ENCODE measurements around the gene ZNF385B. TPM values are rescaled to one million over a fixed set of nuclear protein-coding genes. Genes with fewer than 3 reads are reported as not detected.

The ZNF385B gene
- polyA plus RNA-seq, 4 donors, result 0.21 to 2.3 (median 0.22) TPM; not detected in 1

- Histone ChIP-seq H3K4me1 (ENCODE audit: control insufficient read depth in 3 of 3, insufficient read depth in 2 of 3, low read depth in 1 of 3, low read length in 2 of 3) (no peaks in the 10 kb centered on the region), H3K36me3 (ENCODE audit: control insufficient read depth in 3 of 3, insufficient read depth in 2 of 3, low read depth in 1 of 3, low read length in 3 of 3) (no peaks in the 10 kb centered on the region), H3K27me3 (ENCODE audit: control insufficient read depth in 3 of 3, insufficient read depth in 3 of 3, low read length in 3 of 3) (no peaks in the 10 kb centered on the region), H3K4me3 (ENCODE audit: low read depth in 1 of 3, low read length in 3 of 3) (no peak overlapping the region), H3K9me3 (ENCODE audit: control insufficient read depth in 2 of 2, insufficient read depth in 1 of 2, low read depth in 1 of 2, low read length in 1 of 2) (no peaks in the 10 kb centered on the region), H3K27ac (ENCODE audit: low read depth in 1 of 3, low read length in 2 of 3) (no peak overlapping the region)
- WGBS, 3 donors, result 78 to 85% (median 82%) methylated on average over 2 of the region's 2 CpGs
- no peak for FAIRE-seq
- DNase-seq, result no peak
Measured at GRCh38 chr2:179626261-179626660, 235.2 kb downstream of the ZNF385B start.

GRCh38 chr2:179622635-179623300 lies 238.6 kb downstream of the ZNF385B start:
- Histone ChIP-seq H3K36me3 (ENCODE audit: control insufficient read depth in 3 of 3, insufficient read depth in 2 of 3, low read depth in 1 of 3, low read length in 3 of 3) (no peaks in the 10 kb centered on the region), H3K4me3 (ENCODE audit: low read depth in 1 of 3, low read length in 3 of 3) (no peak overlapping the region), H3K4me1 (ENCODE audit: control insufficient read depth in 3 of 3, insufficient read depth in 2 of 3, low read depth in 1 of 3, low read length in 2 of 3) (no peaks in the 10 kb centered on the region), H3K27me3 (ENCODE audit: control insufficient read depth in 3 of 3, insufficient read depth in 3 of 3, low read length in 3 of 3) (no peaks in the 10 kb centered on the region), H3K9me3 (ENCODE audit: control insufficient read depth in 2 of 2, insufficient read depth in 1 of 2, low read depth in 1 of 2, low read length in 1 of 2) (peaks cover 0 to 2% of the 10 kb centered on the region in 2 donors), H3K27ac (ENCODE audit: low read depth in 1 of 3, low read length in 2 of 3) (no peak overlapping the region)
- DNase-seq, result no peak
- WGBS, 3 donors, result 91 to 95% (median 94%) methylated on average over 3 of the region's 3 CpGs
- no peak for FAIRE-seq

- FAIRE-seq (no peak), DNase-seq (no peak)
- Histone ChIP-seq H3K36me3 (ENCODE audit: control insufficient read depth in 3 of 3, insufficient read depth in 2 of 3, low read depth in 1 of 3, low read length in 3 of 3) (no peaks in the 10 kb centered on the region), H3K9me3 (ENCODE audit: control insufficient read depth in 2 of 2, insufficient read depth in 1 of 2, low read depth in 1 of 2, low read length in 1 of 2) (peaks cover 0 to 2% of the 10 kb centered on the region in 2 donors), H3K27me3 (ENCODE audit: control insufficient read depth in 3 of 3, insufficient read depth in 3 of 3, low read length in 3 of 3) (no peaks in the 10 kb centered on the region), H3K4me3 (ENCODE audit: low read depth in 1 of 3, low read length in 3 of 3) (no peak overlapping the region), H3K27ac (ENCODE audit: low read depth in 1 of 3, low read length in 2 of 3) (no peak overlapping the region), H3K4me1 (ENCODE audit: control insufficient read depth in 3 of 3, insufficient read depth in 2 of 3, low read depth in 1 of 3, low read length in 2 of 3) (no peaks in the 10 kb centered on the region)
- WGBS, 3 donors, result 53 to 59% (median 53%) methylated on average over 1 of the region's 1 CpG
Measured at GRCh38 chr2:179622112-179622511, 239.3 kb downstream of the ZNF385B start.

- H3K27ac ChIP-seq (ENCODE audit: low read depth in 1 of 3, low read length in 2 of 3), result no peak overlapping the region
- H3K36me3 ChIP-seq (ENCODE audit: control insufficient read depth in 3 of 3, insufficient read depth in 2 of 3, low read depth in 1 of 3, low read length in 3 of 3), result no peaks in the 10 kb centered on the region
- no peak for DNase-seq
- H3K4me3 ChIP-seq (ENCODE audit: low read depth in 1 of 3, low read length in 3 of 3), result no peak overlapping the region
- H3K27me3 ChIP-seq (ENCODE audit: control insufficient read depth in 3 of 3, insufficient read depth in 3 of 3, low read length in 3 of 3), result no peaks in the 10 kb centered on the region
- H3K9me3 ChIP-seq (ENCODE audit: control insufficient read depth in 2 of 2, insufficient read depth in 1 of 2, low read depth in 1 of 2, low read length in 1 of 2), result peaks cover 0 to 2% of the 10 kb centered on the region in 2 donors
- H3K4me1 ChIP-seq (ENCODE audit: control insufficient read depth in 3 of 3, insufficient read depth in 2 of 3, low read depth in 1 of 3, low read length in 2 of 3), result no peaks in the 10 kb centered on the region
- no peak for FAIRE-seq
- WGBS, 3 donors, result 87 to 94% (median 88%) methylated on average over 1 of the region's 1 CpG
Measured at GRCh38 chr2:179619947-179620467, 241.4 kb downstream of the ZNF385B start.

- DNase-seq (no peak), FAIRE-seq (no peak)
- Histone ChIP-seq H3K27ac (ENCODE audit: low read depth in 1 of 3, low read length in 2 of 3) (no peak overlapping the region), H3K36me3 (ENCODE audit: control insufficient read depth in 3 of 3, insufficient read depth in 2 of 3, low read depth in 1 of 3, low read length in 3 of 3) (no peaks in the 10 kb centered on the region), H3K9me3 (ENCODE audit: control insufficient read depth in 2 of 2, insufficient read depth in 1 of 2, low read depth in 1 of 2, low read length in 1 of 2) (no peaks in the 10 kb centered on the region), H3K4me3 (ENCODE audit: low read depth in 1 of 3, low read length in 3 of 3) (no peak overlapping the region), H3K4me1 (ENCODE audit: control insufficient read depth in 3 of 3, insufficient read depth in 2 of 3, low read depth in 1 of 3, low read length in 2 of 3) (no peaks in the 10 kb centered on the region), H3K27me3 (ENCODE audit: control insufficient read depth in 3 of 3, insufficient read depth in 3 of 3, low read length in 3 of 3) (no peaks in the 10 kb centered on the region)
- 65 to 84% (median 72%) methylated on average over 3 of the region's 3 CpGs for WGBS, 3 donors
Measured at GRCh38 chr2:179614121-179614520, 247.3 kb downstream of the ZNF385B start.

- no peaks in the 10 kb centered on the region for H3K27me3 ChIP-seq (ENCODE audit: control insufficient read depth in 3 of 3, insufficient read depth in 3 of 3, low read length in 3 of 3)
- no peak for FAIRE-seq
- no peaks in the 10 kb centered on the region for H3K9me3 ChIP-seq (ENCODE audit: control insufficient read depth in 2 of 2, insufficient read depth in 1 of 2, low read depth in 1 of 2, low read length in 1 of 2)
- no peak overlapping the region for H3K27ac ChIP-seq (ENCODE audit: low read depth in 1 of 3, low read length in 2 of 3)
- WGBS, 3 donors, result 82 to 84% (median 83%) methylated on average over 4 of the region's 4 CpGs
- no peaks in the 10 kb centered on the region for H3K36me3 ChIP-seq (ENCODE audit: control insufficient read depth in 3 of 3, insufficient read depth in 2 of 3, low read depth in 1 of 3, low read length in 3 of 3)
- H3K4me3 ChIP-seq (ENCODE audit: low read depth in 1 of 3, low read length in 3 of 3), result no peak overlapping the region
- no peak for DNase-seq
- H3K4me1 ChIP-seq (ENCODE audit: control insufficient read depth in 3 of 3, insufficient read depth in 2 of 3, low read depth in 1 of 3, low read length in 2 of 3), result no peaks in the 10 kb centered on the region
Measured at GRCh38 chr2:179613701-179614100, 247.7 kb downstream of the ZNF385B start.

- no peak overlapping the region for H3K27ac ChIP-seq (ENCODE audit: low read depth in 1 of 3, low read length in 2 of 3)
- no peaks in the 10 kb centered on the region for H3K4me1 ChIP-seq (ENCODE audit: control insufficient read depth in 3 of 3, insufficient read depth in 2 of 3, low read depth in 1 of 3, low read length in 2 of 3)
- no peaks in the 10 kb centered on the region for H3K27me3 ChIP-seq (ENCODE audit: control insufficient read depth in 3 of 3, insufficient read depth in 3 of 3, low read length in 3 of 3)
- no peak overlapping the region for H3K4me3 ChIP-seq (ENCODE audit: low read depth in 1 of 3, low read length in 3 of 3)
- DNase-seq, result no peak
- no peaks in the 10 kb centered on the region for H3K9me3 ChIP-seq (ENCODE audit: control insufficient read depth in 2 of 2, insufficient read depth in 1 of 2, low read depth in 1 of 2, low read length in 1 of 2)
- no peak for FAIRE-seq
- no peaks in the 10 kb centered on the region for H3K36me3 ChIP-seq (ENCODE audit: control insufficient read depth in 3 of 3, insufficient read depth in 2 of 3, low read depth in 1 of 3, low read length in 3 of 3)
- 92 to 97% (median 94%) methylated on average over 2 of the region's 2 CpGs for WGBS, 3 donors
Measured at GRCh38 chr2:179613299-179613651, 248.1 kb downstream of the ZNF385B start.

- no peak overlapping the region for H3K27ac ChIP-seq (ENCODE audit: low read depth in 1 of 3, low read length in 2 of 3)
- H3K4me1 ChIP-seq (ENCODE audit: control insufficient read depth in 3 of 3, insufficient read depth in 2 of 3, low read depth in 1 of 3, low read length in 2 of 3), result no peaks in the 10 kb centered on the region
- H3K36me3 ChIP-seq (ENCODE audit: control insufficient read depth in 3 of 3, insufficient read depth in 2 of 3, low read depth in 1 of 3, low read length in 3 of 3), result no peaks in the 10 kb centered on the region
- no peaks in the 10 kb centered on the region for H3K27me3 ChIP-seq (ENCODE audit: control insufficient read depth in 3 of 3, insufficient read depth in 3 of 3, low read length in 3 of 3)
- H3K4me3 ChIP-seq (ENCODE audit: low read depth in 1 of 3, low read length in 3 of 3), result no peak overlapping the region
- DNase-seq (no peak), FAIRE-seq (no peak)
- 72 to 83% (median 77%) methylated on average over 7 of the region's 7 CpGs for WGBS, 3 donors
- no peaks in the 10 kb centered on the region for H3K9me3 ChIP-seq (ENCODE audit: control insufficient read depth in 2 of 2, insufficient read depth in 1 of 2, low read depth in 1 of 2, low read length in 1 of 2)
Measured at GRCh38 chr2:179612591-179613298, 248.7 kb downstream of the ZNF385B start.
